SKM-1 treated with dmso at 0.1 percent for 144 hours (cell line): ENCODE data around the gene ARHGEF16.

Source experiments
- DNase-seq: peaks from one replicate; lab custom pipeline; 2025; ENCODE audit not compliant: unreplicated experiment; lab: John Stamatoyannopoulos, UW

ARHGEF16 gene

DNA sequence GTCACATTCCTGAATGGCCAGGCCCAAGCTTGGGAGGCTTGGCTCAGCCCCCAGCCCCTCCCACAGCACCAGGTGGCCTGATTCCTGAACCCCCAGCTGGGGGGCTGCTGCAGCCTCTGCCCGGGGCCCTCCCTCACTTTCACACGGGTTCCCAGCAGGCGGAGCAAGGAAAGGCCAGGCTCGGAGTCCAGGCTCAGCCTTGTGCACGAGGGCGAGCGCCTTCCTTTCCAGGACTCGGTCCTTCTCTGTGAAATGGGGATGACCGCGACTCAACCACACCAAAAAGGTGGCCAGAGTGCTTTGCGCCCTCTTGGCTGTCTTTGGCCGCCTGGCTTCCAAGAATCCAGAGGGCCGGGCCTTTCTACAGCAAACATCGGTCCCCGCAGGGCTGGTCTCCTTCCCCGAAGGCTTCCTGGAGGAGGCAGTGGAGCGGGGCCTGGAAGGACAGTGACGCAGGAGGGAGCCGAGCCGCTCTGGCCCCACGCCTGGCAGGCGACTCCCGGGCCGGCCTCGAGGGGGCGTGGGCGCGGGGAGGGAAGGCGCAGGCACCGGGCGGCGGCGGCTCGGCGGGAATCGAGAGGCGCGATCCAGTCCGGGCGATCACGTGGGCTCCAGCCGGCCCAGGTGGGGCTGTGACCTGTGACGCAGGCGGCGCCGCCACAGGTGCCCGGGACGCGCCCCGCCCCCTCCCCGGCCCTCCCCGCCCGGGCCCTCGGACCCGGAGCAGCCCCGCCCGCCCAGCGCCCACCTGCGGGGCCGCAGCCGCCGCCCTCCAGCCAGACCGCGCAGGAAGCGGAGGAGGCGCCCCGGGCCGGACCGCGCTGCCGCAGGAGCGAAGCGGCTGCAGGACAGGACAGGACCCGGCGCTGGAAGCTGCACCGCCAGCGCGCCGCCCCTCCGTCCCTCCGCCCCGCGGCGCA lies at the start of gene ARHGEF16:
TSS of gene ARHGEF16 (plus strand) at position 775 of the 920 bp plus-strand sequence. CDS start 8,420 bp downstream, outside the sequence.
- peak; percentile 61 for DNase-seq

DNA sequence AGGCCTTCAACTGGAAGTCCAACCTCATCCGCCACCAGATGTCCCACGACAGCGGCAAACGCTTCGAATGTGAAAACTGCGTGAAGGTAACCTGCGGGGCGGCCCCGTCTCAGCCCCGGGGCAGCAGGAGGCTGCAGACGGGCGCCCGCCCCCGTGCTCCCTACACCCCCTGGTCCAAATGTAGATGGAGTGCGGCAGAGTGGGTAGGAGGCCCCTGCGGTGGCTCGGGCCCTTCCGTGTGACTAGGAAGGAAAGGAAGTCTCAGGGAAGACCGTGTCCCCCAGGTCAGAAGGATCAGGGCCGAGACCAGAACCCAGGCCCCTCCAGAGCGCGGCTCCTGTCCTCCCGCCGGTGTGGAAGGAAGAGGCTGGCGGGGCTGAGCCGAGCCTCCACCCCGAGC lies 49.7 kb upstream of the ARHGEF16 start:
- no peak for DNase-seq

DNA sequence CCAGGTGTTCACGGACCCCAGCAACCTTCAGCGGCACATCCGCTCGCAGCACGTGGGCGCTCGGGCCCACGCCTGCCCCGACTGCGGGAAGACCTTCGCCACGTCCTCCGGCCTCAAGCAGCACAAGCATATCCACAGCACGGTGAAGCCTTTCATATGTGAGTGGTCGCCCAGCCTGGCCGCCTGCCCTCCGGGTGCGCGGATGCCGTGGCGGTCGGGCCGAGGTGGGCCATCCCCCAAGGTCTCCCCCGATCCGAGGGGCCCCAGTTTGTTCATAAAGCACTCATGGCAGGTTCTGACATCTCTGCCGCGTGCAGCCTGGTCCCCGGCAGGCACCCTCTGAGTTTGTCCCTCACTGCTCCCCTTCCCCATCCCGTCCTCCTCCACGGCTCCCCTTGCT lies 49.0 kb upstream of the ARHGEF16 start:
- no peak for DNase-seq

DNA sequence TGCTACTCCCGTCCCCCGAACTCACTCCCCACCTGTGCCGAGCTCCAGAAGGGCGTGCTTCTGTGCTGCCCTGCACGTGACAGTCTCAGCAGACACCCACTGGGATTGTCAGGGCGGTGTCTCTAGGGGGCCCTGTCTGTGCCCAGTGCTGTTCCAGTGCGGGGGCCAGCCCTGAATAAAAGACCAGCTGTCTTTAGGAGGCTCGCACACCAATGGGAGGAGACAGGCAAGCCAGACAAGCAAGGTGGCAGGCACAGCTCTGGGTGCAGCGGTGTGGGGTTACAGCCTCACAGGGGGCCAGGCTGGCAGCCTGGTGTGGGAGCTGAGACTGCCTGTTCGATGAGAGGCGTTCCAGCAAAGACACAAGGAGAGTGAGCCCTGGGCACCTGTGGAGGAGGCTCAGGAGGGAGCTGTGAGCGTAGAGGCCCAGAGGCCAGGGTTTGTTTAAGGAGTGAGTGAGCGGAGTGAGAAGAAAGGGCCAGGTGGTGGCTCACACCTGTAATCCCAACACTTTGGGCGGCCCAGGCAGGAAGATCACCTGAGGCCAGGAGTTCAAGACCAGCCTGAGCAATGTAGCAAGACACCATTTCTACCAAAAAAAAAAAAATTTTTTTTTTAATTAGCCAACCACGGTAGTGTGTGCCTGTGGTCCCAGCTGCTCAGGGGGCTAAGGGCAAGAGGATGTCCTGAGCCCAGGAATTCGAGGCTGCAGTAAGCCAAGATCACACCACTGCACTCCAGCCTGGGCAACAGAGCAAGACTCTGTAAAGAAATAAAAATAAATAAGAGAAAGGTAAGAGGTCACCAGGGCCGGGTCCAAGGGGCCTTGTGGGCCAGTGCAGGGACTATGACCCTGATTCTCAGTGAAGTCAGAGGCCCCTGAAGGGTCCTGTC lies 48.2 kb upstream of the ARHGEF16 start:
- no peak for DNase-seq

DNA sequence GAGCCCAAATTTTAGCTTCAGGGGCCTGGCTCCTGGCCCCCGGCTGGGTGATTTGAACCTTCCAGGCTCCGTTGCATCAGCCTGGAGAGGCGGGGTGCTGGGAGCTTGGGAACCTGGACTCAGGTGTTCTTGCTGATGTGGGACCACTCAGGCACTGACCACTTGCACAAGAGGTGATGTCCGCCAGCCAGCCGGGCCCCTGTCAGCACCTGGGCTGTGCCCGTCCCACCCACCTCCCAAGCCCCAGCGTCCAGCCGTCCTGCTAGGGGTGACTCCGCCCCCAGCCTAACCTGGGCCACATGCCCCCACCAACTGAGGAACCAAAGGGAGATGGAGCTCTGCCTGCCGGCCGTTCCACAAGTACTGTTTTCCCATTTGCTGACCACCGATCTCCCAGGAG lies 47.4 kb upstream of the ARHGEF16 start:
- DNase-seq = no peak

DNA sequence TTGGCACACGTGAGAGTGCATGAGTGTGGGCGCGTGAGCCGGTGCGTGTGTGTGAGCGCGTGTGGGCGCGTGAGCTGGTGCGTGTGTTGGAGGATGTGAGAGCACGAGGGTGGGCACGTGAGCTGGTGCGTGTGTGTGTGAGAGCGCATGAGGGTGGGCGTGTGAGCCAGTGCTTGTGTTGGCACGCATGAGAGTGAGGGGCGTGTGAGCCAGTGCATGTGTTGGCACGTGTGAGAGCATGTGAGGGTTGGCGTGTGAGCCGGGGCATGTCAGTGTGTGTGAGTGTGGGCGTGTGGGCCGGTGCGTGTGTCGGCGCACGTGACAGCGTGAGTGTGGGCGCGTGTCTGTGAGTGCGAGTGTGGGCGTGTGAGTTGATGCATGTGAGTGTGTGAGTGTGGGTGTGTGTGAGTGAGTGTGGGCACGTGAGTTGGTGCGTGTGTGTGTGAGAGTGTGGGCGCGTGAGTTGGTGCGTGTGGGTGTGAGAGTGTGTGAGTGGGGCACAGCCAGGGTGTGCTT lies 45.7 kb upstream of the ARHGEF16 start:
- no peak for DNase-seq

DNA sequence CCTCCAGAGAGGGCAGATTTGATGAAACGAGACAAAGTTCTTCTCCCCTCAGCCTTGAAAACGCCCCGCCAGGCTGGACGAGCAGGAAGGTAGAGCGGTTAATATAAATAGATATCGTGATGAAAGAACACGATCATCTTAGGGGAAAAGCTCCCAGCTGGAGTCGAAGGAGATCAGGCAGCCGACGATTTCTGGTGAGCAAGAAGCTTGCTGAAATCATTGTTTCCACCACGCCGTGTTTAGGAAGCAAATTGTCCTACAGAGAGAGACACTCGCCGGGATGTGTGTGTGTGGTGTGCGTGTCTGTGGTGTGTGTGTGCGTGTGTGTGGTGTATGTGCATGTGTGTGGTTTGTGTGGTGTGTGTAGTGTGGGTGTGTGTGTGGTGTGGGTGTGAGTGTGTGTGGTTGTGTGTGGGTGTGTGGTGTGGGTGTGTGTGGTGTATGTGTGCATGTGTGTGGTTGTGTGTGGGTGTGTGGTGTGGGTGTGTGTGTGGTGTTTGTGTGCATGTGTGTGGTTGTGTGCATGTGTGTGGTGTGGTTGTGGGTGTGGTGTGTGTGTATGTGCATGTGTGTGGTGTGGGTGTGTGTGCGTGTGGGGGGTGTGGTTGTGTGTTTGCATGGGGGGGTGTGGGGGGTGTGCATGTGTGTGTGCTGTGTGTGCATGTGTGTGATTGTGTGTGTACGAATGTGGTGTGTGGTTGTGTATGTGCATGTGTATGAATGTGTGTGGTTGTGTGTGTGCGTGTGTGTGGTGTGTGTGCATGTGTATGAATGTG lies 44.9 kb upstream of the ARHGEF16 start:
- no peak for DNase-seq

DNA sequence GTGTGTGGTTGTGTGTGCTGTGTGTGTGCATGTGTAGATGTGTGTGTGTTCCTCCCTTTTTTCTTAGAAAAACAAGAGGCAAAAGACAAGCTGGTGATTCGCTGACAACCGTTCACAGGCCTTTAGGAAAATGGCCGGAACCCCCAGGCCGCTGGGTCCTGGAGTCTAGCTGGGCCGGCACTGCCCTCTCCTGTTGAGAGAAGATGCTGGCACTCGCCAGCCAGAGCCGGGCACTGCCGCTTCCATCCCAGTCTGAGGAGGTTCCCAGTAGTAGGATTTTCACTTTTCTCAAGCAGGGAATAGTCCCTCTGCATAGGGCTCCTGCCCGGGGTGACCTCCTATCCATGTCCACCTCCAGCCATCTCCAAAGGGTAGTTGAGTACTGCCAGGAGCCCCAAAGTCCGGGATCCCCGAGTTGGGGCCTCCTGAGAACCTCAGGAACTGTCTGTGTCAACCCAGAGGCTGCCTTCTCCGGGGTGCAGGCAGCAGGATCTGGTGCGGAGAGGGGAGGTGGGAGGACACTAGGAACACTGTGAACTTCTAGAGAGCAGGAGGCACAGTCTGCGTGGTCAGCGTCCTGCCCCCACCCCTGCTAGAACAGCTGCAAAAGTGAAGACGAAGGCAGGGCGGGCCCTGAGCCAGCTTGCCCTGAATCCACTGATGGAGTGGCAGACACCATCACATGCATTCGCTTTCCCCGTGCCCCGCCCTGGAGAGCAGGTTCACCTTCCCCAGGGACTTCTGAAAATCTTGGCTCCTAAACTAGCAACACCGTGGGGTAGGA lies 44.1 kb upstream of the ARHGEF16 start:
- no peak for DNase-seq

DNA sequence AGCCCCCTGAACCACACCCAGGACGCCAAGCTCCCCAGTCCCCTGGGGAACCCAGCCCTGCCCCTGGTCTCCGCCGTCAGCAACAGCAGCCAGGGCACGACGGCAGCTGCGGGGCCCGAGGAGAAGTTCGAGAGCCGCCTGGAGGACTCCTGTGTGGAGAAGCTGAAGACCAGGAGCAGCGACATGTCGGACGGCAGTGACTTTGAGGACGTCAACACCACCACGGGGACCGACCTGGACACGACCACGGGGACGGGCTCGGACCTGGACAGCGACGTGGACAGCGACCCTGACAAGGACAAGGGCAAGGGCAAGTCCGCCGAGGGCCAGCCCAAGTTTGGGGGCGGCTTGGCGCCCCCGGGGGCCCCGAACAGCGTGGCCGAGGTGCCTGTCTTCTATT lies 42.7 kb upstream of the ARHGEF16 start:
- no peak for DNase-seq

DNA sequence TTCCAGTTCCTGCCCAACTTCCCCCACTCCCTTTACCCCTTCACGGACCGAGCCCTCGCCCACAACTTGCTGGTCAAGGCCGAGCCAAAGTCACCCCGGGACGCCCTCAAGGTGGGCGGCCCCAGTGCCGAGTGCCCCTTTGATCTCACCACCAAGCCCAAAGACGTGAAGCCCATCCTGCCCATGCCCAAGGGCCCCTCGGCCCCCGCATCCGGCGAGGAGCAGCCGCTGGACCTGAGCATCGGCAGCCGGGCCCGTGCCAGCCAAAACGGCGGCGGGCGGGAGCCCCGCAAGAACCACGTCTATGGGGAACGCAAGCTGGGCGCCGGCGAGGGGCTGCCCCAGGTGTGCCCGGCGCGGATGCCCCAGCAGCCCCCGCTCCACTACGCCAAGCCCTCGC lies 42.1 kb upstream of the ARHGEF16 start:
- DNase-seq = no peak

DNA sequence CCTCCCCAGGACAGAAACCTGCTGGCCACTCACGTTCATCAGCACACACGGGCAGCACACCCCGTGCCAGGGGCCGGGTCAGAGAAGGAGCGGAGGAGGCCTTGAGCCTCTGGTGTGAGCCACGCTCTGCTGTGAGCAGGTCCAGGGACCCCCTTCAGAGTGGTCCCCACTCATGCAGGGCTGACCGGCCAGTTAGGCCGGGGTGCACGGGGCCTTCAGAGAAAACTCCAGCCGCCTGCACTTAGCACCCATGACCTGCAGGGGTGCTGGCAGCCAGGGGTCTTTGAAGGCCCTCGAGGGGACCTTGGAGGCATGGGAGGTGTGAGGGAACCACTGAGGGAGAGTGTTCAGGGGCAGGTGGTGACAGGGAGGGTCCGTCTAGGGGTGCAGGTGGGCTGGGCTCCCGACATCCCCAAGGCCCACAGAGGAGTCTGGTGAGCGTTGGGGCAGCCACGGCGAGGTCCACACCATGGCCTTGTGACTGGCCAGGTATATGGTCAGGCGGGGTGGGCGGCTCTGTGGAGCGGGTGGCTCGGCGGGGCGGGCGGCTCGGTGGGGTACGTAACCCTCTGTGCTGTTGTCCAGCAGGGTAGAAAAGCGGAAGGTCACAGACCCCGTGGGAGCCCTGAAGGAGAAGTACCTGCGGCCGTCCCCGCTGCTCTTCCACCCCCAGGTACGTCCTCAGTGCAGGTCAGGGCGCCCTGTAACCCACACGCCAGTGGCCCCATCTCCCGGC lies 40.3 kb upstream of the ARHGEF16 start:
- DNase-seq = no peak

DNA sequence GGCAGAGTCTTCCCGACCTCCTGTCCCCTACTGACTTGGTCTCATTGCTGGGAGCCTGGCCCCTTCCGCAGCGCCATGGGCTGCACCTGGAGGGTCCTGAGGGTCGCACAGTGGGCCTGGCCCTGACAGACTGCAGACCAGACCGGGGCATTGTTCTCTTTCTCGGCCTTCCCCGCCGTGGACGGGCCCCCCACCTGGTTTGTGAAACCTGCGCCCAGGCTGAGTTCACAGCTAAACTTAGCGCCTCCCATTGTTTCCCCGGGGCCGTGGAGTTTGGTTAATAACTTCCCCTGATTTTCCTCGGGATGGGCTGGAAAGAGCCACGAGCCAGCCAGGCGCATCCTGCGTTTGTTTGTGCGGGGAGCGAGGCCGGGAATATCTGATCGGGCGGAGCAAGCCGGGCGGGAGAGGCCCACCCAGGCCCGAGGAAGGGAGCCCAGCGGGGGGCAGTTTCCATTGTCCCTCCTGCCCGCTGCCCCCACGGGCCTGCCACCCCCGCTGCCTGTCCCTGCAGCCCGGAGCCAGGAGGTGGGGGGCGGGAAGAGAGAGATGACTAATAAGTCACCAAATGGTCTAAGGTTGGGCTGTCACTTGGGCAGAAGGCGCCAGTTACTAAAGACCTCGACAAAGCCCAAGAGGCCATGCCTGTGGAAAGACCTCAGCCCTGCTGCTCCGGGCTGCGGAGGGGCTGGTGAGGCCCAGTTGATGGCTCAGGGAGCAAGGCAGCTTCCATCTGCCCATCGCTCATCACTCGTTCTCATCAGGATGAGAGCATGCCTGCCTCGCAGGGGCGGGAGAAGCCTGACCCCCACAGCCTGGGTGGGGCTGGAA lies 39.0 kb upstream of the ARHGEF16 start:
- DNase-seq = no peak

DNA sequence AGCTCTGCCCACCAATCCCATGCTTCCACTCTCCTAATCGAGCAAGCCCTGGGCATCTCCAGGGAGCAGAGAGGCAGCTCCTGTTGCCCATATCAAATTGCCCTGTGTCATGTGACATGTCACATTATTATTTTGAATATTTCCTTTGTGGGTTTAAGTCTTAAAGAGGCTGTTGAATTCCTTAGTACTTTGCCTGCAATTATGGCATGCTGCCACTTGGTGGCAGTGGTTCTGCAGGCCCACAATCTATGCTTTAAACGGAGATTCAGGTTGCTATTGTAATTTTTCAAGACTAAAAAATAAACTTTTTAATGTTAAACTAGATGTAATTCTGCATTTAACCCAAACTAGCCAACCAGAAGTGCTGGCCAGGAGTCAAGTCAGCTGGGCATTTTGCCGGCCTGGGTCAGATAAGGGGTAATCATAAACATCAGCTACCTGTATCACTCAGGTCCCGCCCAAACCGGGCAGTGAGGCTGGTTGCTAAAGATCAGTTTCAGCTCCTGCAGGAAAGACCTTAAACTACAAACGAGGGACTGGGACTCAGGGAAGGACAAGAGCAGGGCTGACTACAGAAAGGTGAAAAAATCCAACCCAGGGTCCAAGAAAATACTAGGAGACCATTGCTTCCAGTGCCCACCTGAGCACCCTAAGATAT lies 37.3 kb upstream of the ARHGEF16 start:
- DNase-seq = no peak

DNA sequence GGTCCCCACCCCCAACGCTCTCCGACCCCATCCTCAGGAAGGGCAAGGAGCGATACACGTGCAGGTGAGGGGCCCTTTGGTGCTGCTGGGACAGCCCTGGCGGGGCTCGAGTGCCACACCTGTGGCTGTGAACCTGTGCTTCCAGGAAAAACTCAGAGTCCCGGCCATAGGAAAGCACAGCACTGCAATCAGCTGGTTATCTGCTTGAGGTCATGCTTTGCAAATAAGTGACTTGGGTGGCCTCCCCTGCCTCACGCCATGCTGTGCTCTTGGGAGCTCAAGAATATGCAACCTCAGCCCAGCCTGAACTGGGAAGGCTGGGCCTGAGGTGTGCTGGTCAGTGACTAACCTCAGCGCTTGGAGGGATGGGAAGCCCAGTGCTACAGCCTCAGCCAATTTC lies 36.5 kb upstream of the ARHGEF16 start:
- no peak for DNase-seq

DNA sequence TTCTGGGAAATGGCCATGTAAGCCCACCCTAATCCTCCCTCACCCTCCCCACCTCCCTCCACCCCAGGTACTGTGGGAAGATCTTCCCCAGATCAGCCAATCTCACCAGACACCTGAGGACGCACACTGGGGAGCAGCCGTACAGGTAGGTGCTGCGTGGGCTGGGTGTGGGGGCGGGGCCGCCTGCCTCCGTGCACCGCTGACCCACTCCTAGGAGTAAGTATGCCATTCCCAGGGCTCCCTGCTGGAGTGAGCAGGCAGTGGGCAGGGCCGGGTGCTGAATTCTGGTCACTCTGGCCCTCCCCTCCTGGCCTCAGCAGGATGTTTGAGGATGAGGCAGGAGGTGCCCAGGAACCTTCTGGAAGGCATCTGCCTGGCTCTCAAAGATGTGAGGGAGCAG lies 35.9 kb upstream of the ARHGEF16 start:
- DNase-seq = no peak

DNA sequence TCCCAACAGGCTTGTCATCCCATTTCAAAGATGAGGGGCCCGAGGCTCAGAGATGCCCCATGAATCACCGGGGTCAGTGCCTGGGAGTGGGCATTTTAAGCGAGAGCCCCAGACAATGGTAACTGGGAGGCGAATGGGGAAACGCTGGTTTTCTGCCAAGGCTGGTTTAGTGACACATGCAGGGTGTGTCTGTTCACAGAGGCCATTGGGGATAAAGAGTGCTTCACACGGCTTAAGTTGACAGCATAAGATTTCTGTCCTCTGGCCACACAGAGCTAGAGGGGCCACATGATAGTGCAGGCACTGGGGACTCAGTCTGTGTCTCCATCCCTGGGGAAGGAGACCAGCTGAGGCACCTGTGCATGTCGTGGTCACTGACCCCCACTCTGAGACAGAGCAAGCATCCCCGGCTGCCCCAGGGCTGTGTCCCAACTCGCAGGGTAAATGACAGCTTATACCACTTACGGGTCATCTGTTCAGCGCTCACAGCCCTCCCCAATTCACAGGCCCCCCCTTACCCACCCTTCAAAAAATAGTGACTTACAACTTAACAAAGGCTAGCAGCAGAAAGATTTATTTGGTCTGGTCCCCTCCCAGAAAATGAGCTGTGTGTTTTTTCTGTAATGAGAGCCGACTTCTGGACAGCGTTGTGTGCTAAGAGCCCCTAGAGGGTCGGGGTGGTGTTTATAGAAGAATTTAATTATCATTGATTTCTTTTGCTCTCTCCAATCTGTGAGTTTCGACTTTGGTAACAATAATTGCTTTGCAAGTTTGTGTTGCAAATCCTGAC lies 34.9 kb upstream of the ARHGEF16 start:
- DNase-seq = no peak

DNA sequence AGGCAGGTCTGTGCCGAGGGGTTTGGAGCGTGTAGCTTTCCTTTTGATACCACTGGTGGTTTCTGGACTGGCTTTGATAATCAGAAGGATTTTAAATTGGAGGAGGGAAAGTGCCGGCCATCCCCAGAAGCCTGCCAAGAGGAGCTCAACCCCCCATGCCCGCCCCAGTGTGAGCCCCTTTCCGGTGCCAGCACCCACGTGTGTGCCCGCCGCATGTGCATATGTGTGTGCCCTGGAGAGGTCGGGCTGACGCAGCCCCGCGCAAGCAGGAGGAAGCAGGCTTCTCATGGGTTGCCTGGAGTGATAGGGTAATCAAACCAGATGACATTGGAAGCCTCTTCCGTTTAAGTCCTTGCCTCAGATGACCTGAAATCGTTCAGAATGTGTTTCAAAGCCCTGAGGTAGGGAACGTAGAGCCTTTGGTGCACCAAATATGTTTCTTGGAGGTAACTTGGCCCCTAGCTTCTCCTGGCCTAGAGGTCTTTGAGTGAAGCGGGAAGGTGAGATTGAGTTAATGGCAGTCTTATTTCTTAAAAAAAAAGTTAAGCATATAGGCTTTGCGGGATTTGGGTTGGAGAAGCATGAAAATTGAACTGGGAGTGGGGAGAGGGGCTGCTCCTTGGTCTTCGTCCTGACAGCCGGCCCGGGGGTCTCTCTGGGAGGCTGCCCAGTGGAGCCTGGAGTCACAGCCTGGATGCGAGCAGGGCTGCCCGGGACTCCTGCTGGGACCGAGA lies 34.1 kb upstream of the ARHGEF16 start:
- DNase-seq = no peak
